Measurements from ENCODE around the gene MAP2K6.
A peak's percentile ranks its signal among the peaks of the same experiment; 100 is the strongest.

The MAP2K6 gene

DNA sequence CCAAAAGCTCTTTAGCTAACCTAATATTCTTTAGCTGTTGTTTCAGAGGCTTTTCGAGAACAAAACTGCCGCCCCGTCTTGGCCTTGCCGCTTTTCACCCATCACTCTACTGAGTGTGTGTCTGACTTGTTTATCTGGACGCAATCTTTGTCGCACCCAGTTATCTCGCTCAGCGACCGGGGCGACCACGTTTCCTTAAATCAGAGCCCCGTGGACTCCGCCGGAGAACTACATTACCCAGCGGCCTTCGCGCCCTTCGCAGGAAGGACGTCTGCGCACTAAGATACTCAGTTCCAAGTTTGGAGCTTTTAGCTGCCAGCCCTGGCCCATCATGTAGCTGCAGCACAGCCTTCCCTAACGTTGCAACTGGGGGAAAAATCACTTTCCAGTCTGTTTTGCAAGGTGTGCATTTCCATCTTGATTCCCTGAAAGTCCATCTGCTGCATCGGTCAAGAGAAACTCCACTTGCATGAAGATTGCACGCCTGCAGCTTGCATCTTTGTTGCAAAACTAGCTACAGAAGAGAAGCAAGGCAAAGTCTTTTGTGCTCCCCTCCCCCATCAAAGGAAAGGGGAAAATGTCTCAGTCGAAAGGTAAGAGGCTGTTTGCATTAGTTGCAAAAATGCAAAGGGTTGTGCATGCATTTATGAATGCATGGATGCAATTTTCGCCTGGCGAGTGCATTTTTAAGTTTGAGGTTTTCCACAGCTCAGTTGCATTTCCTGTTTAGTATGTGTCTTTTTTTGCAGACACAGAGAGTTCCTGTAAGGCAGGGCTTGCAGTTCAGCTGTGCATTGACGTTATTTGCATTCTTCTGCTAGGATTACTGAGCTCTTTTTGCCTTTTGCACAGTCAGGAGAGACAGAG lies at the start of gene MAP2K6:
MAP2K6 (plus strand) TSS at position 290 of the 867 bp plus-strand sequence; CDS start at position 578, 288 bp downstream.
- no peak for FAIRE-seq

GRCh38 chr17:69367298-69367697 lies 47.2 kb upstream of the MAP2K6 start:
- no peak for FAIRE-seq

- no peak for FAIRE-seq
Observed at GRCh38 chr17:69373069-69373468, 41.4 kb upstream of the MAP2K6 start.

DNA sequence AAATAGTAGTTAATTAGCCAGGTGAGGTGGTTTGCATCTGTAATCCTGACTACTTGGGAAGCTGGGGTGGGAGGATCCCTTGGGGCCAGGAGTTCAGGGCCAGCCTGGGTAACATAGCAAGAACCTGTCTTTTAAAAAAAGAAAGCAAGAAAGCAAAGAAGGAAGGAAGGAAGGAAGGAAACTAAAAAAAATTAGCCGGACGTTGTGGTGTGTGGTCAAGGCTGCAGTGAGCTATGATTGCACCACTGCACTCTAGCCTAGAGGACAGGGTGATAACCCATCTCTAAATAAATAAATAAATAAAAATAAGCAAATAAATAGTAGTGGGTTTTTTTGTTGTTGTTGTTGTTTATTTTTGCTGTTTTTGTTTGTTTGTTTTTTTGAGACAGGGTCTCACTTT lies 39.3 kb upstream of the MAP2K6 start:
- FAIRE-seq = no peak

- no peak for FAIRE-seq
Observed at GRCh38 chr17:69388822-69389442, 25.6 kb upstream of the MAP2K6 start.

DNA sequence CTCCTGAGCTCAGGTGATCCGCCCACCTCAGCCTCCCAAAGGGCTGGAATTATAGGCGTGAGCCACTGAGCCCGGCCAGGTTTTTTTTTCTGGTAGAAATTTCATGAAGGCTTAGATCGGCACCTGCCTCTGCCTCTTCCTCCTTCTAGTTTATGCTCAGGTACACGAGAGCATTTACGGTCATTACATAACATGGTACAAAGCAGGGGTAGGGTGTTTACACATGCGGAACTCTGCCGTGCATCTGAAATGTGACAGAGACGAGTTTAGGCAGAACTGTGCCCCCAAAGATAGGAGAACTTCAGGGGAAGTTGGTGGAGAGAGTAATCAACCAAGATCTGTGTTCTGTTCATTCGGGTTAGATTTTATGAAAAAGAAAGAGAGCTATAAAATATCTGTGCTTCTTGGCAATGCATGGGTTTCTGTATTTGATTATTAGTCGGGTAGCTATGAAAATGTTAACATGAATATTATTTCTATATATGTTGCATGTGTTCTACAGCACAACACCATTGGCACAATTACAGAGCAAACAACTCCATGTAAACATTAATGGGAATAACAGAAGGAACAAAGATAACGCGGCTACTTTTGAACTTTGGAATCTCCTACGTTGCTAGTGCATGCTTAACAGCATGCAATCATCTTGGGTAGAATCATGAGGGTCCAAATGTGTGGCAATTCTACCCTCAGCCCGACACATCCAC lies 23.5 kb upstream of the MAP2K6 start:
- no peak for FAIRE-seq

GRCh38 chr17:69401251-69401650 lies 13.2 kb upstream of the MAP2K6 start:
- no peak for FAIRE-seq

GRCh38 chr17:69402052-69402451 lies 12.4 kb upstream of the MAP2K6 start:
- FAIRE-seq = no peak

DNA sequence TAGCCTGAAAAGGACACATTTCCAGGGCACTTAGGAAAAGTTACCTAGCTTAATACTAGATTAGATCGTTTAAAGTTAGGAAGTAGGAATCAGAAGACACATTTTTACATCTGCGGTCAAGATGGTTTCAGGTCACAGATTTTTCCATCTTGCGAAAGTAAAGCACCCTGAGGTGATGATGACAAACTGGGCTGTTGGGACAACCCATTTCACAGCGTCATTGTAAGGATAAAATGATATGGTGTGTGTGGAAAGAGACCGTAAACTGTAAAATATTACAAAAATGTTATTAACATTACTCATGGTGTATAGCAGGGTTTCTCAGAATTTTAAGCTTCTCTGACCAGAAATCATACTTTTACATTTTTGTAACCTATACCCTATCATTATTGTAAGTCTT lies 10.1 kb upstream of the MAP2K6 start:
- FAIRE-seq = no peak

GRCh38 chr17:69405096-69405495 lies 9.4 kb upstream of the MAP2K6 start:
- no peak for FAIRE-seq

DNA sequence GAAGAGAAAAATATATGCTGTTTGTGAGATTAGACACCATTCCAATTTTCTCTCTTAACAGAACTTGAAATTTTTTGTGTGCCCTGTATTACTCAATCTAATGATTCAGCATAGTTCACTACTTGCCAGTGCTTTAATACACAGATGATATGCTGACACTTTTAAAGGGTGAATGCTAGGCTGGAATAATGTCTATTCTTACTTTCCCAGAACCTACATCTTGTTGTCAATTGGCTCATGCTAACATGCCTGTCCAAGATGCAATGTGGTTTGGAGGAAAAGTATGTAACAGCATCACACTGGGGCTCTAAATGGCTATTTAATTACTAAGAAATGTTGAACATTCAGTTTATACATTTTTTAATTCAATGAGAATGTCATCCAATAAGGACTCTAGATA lies 7.6 kb upstream of the MAP2K6 start:
- FAIRE-seq = no peak

DNA sequence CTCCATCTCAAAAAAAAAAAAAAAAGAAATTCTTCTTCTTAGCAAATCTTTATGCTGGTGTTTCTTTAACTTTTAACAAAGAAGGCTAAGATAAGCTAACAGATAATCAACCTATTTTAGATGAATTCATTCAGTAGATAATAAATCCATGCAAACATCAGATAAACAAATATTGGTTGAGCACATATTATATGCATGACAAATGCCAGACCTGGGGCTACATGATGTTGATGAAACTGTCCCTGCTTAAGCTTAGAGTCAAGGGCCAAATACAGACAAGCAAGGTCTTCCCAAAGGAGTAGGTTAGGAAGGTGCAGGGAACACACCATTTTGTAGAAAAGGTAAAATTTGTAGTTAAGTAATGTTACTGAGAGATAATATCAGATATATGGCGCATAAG lies 6.7 kb upstream of the MAP2K6 start:
- FAIRE-seq = no peak

GRCh38 chr17:69410671-69411070 lies 3.8 kb upstream of the MAP2K6 start:
- no peak for FAIRE-seq

- FAIRE-seq = no peak
Observed at GRCh38 chr17:69411766-69412165, 2.7 kb upstream of the MAP2K6 start.

DNA sequence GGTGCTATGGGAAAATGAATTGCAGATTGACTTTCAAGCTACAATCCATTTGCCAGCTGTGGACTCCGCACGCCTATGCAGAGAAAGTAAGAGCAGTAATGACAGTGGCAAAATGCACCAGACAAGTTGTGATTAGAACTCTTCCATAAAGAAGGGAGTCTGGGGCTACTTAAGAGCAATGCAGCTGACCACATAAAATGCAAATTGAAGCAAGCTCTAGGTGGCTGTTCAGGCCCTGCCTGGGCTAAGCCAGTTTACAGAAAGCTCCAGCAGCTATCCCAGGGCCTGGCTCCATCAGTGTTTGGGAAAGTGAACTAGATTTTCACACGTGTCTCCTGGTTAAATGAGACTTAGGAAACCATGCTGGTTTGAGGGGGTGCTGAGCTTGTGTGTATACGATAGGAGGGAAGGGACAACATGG lies 2.2 kb upstream of the MAP2K6 start:
- no peak for FAIRE-seq

GRCh38 chr17:69415431-69415830 lies 934 bp downstream of the MAP2K6 start:
- no peak for FAIRE-seq

DNA sequence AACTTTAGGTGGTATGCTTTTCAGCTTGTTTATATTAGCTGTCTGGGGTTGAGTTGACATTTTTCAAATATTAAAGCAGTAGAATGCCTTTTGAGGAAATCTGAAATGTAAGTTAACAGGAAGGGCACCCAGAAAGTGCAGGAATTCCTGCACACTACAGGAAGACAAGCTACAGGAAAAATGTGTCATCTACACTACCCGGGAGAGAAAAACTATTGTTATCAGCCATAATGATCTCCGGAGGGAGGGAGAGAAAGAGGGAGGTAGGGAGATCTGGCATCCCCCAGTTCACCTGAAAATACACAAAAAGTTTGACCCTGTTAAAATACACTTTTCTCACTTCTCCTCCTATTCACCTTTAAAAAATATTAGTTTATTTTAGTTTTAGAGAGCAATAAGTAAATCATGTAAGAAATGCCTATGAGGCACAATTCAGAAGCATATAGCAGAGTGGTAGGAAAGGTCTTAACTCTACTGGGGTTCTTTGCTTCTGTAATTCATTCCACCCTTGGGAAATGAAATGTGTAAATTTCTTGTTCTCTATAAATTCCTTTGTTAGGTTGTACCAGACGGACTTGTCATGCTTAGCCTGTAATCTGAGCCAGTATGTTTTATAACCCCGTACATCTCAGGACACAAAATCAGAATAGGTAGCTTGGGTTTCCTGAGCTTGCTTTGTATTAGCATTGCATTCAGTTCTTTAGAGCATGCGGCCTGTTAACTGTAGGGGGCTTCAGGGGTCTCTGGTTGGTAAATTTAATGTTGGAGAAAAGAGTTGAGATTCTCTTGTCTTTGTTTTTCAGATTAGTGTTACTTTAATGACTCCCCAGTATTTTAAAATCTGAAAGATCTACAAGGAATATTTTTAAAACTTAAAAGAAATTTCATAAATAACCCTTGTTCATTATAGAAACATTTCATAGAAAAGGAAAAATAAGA lies 3.3 kb downstream of the MAP2K6 start:
- FAIRE-seq = no peak

GRCh38 chr17:69418535-69418934 lies 4.0 kb downstream of the MAP2K6 start:
- peak; percentile 31 for FAIRE-seq

DNA sequence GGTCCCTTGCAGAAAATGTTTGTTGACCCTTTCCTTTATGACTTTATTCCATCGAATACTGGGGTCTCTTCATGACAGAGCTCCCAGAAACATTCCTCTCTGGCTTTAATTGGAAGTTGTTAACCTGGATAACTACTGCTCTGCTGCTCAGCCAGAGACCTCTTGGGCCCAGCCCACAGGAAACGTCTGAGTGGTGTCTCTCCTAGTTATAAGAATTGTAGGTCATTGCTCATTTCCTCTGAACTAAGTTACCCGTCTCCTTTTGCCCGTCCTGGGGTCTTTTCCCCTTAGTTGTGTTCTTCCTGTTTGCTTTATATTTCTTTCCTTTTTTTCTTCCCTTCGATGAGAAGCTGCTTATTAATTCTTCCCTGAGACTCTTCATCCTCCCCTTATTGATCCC lies 9.0 kb downstream of the MAP2K6 start:
- FAIRE-seq = no peak

GRCh38 chr17:69424287-69425041 lies 10.0 kb downstream of the MAP2K6 start:
- FAIRE-seq = no peak

- FAIRE-seq = no peak
Observed at GRCh38 chr17:69425978-69426377, 11.5 kb downstream of the MAP2K6 start.

Measured in endometrium (tissue), 2 donors.